ENCODE data around the gene STRIT1.

GRCh38 chr3:155332716-155333115 lies 39.2 kb upstream of the STRIT1 start:
- TF ChIP-seq MYC (IDR thresholded peaks at IDR 0.05; ENCODE audit: insufficient read depth, insufficient read length, insufficient replicate concordance, low read length, severe bottlenecking) (no peak), PBX3 (IDR thresholded peaks at IDR 0.05; ENCODE audit: insufficient replicate concordance, low read depth, low read length) (no peak)
